Glutamatergic neuron (in vitro differentiated cells): ENCODE data around the gene SLC7A8. TPM values are rescaled to one million over a fixed set of nuclear protein-coding genes. Genes with fewer than 3 reads are reported as not detected.
"Not testable (repeated sequence)": the region's sequence is repeated elsewhere in the genome, so short reads cannot be mapped to it uniquely, and the experiment has no call there.

Experiments
- DNase-seq: peaks from one replicate; pipeline ENCODE4 v3.0.0; 2022
- H3K27ac Mint-ChIP-seq: one replicate; pipeline ENCODE4 v1.8.0; 2020; ENCODE audit warnings: mild to moderate bottlenecking, mixed read lengths, inconsistent platforms; ENCODE audit not compliant: unreplicated experiment
- H3K27me3 Mint-ChIP-seq: one replicate; pipeline ENCODE4 v1.8.0; 2020; ENCODE audit warnings: mild to moderate bottlenecking, moderate library complexity, mixed read lengths, inconsistent platforms; ENCODE audit not compliant: unreplicated experiment
- H3K36me3 Mint-ChIP-seq: one replicate; pipeline ENCODE4 v1.8.0; 2020; ENCODE audit warnings: mild to moderate bottlenecking, mixed read lengths, inconsistent platforms; ENCODE audit not compliant: unreplicated experiment
- H3K4me1 Mint-ChIP-seq: one replicate; pipeline ENCODE4 v1.8.0; 2020; ENCODE audit warnings: mild to moderate bottlenecking, low read depth, mixed read lengths, inconsistent platforms; ENCODE audit not compliant: unreplicated experiment
- H3K4me3 Mint-ChIP-seq: one replicate; pipeline ENCODE4 v1.8.0; 2020; ENCODE audit warnings: mild to moderate bottlenecking, mixed read lengths, inconsistent platforms; ENCODE audit not compliant: unreplicated experiment
- H3K9me3 Mint-ChIP-seq: one replicate; pipeline ENCODE4 v1.8.0; 2020; ENCODE audit warnings: mild to moderate bottlenecking, moderate library complexity, mixed read lengths, inconsistent platforms; ENCODE audit not compliant: unreplicated experiment
- CTCF ChIP-seq: fragments of 200-600 bp; sonication (generic); IDR thresholded peaks from one replicate; pipeline ENCODE4 v1.5.0; 2021; ENCODE audit not compliant: partially characterized antibody, unreplicated experiment
- total RNA-seq: library from RNA; stranded (reverse); fragmentation: NEBNext Ultra II Directional; extraction: Animal tissue kit (Norgen Biotek cat#: 25700); gene quantifications from one replicate; pipeline ENCODE4 v1.2.1, GENCODE V29; 2021; ENCODE audit not compliant: unreplicated experiment

SLC7A8 gene
- total RNA-seq, 1 donor from 2014 or later = 7.9 TPM

DNA sequence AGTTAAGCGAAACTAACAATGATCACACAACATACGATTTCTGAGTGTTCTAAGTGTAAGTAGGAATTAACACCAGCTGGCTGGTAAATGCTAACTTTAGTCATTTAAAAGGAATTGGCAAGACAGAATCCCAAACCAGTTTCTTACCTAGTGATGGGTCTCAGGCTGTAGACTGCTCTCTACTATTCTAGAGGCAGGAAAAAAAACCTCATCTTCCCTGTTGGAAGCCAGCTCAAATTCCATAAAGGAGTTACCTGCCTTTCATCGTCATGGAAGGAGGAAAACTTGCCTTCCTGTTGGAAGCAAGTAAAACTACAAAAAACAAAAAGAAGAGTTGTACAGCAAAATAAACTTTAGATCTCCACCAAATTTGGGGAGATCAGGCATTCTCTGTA lies 23.7 kb upstream of the SLC7A8 start:
- H3K36me3 Mint-ChIP-seq = no peaks in the 10 kb centered on the region
- no peaks in the 10 kb centered on the region for H3K4me1 Mint-ChIP-seq
- no peak for TF ChIP-seq CTCF
- no peak overlapping the region for H3K27ac Mint-ChIP-seq
- H3K27me3 Mint-ChIP-seq = peaks cover 2% of the 10 kb centered on the region
- no peak overlapping the region for H3K4me3 Mint-ChIP-seq
- peaks cover 1% of the 10 kb centered on the region for H3K9me3 Mint-ChIP-seq
- DNase-seq = no peak

GRCh38 chr14:23206422-23207145 lies 23.1 kb upstream of the SLC7A8 start:
- no peak overlapping the region for H3K27ac Mint-ChIP-seq
- H3K36me3 Mint-ChIP-seq = no peaks in the 10 kb centered on the region
- H3K9me3 Mint-ChIP-seq = peaks cover 1% of the 10 kb centered on the region
- no peak for DNase-seq
- H3K4me1 Mint-ChIP-seq = no peaks in the 10 kb centered on the region
- H3K27me3 Mint-ChIP-seq = peaks cover 2% of the 10 kb centered on the region
- no peak overlapping the region for H3K4me3 Mint-ChIP-seq
- no peak for TF ChIP-seq CTCF

GRCh38 chr14:23202001-23202400 lies 18.5 kb upstream of the SLC7A8 start:
- no peak for TF ChIP-seq CTCF
- Mint-ChIP-seq H3K4me1 (no peaks in the 10 kb centered on the region), H3K27ac (no peak overlapping the region)

DNA sequence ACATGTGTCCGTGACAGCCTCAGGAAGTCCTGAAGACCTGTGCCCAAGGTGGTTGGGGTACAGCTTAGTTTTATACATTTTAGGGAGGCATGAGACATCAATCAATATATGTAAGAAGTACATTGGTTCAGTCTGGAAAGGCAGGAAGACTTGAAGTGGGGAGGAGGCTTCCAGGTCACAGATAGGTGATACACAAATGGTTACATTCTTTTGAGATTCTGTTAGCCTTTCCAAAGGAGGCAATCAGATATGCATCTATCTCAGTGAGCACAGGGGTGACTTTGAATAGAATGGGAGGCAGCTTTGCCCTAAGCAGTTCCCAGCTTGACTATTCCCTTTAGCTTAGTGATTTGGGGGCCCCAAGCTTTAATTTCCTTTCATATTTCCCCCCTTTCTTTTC lies 15.7 kb upstream of the SLC7A8 start:
- H3K27ac Mint-ChIP-seq, H3K4me1 Mint-ChIP-seq, H3K9me3 Mint-ChIP-seq, DNase-seq, H3K36me3 Mint-ChIP-seq, H3K27me3 Mint-ChIP-seq, H3K4me3 Mint-ChIP-seq: not testable (repeated sequence)

More at GRCh38 chr14:23202001-23202400, 18.5 kb upstream of the SLC7A8 start:
- Mint-ChIP-seq H3K4me3 (no peak overlapping the region), H3K9me3 (peaks cover 2% of the 10 kb centered on the region), H3K27me3 (no peaks in the 10 kb centered on the region), H3K36me3 (no peaks in the 10 kb centered on the region)
- no peak for DNase-seq

DNA sequence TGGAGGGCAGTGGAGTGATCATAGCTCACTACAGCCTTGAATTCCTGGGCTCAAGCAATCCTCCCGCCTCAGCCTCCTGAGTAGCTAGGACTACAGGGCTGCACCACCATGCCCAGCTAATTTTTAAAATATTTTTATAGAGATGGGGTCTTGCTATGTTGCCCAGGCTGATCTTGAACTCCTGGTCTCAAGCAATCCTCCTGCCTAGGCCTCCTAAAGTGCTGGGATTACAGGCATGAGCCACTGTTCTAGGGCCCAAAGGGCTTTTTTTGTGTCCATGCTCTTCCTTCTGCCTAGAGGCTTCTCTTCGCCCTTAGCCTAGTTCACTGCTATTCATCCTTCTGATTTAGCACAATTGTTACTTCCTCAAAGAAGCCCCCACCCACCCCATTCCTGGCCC lies 13.0 kb upstream of the SLC7A8 start:
- not testable (repeated sequence) for H3K27me3 Mint-ChIP-seq, H3K36me3 Mint-ChIP-seq, H3K27ac Mint-ChIP-seq, H3K4me3 Mint-ChIP-seq, H3K9me3 Mint-ChIP-seq, DNase-seq, H3K4me1 Mint-ChIP-seq

GRCh38 chr14:23195552-23196101 lies 12.2 kb upstream of the SLC7A8 start:
- H3K36me3 Mint-ChIP-seq = no peaks in the 10 kb centered on the region
- no peak overlapping the region for H3K27ac Mint-ChIP-seq
- H3K4me1 Mint-ChIP-seq = no peaks in the 10 kb centered on the region
- no peaks in the 10 kb centered on the region for H3K27me3 Mint-ChIP-seq
- no peak overlapping the region for H3K4me3 Mint-ChIP-seq
- H3K9me3 Mint-ChIP-seq = peaks cover 4% of the 10 kb centered on the region
- DNase-seq = no peak
- TF ChIP-seq CTCF = no peak
